A673 (cell line): ENCODE measurements around the gene TCF20. TPM values are rescaled to one million over a fixed set of nuclear protein-coding genes. Genes with fewer than 3 reads are reported as not detected.

Experiments used
- BruUV-seq: library from RNA; stranded (reverse); fragments of 400-500 nt; replicated peaks from 2 replicates; lab custom pipeline; 2021; lab: Mats Ljungman, UMichigan
- CTCF ChIA-PET: fragments of 300-600 bp; sonication (Branson Sonifier 250); formaldehyde crosslinking; loops from one replicate; lab custom pipeline; 2022; ENCODE audit warnings: antibody characterized with exemption; lab: Charles Lee
- POLR2A ChIA-PET: fragments of 300-600 bp; sonication (Branson Sonifier 250); formaldehyde crosslinking; loops from one replicate; lab custom pipeline; 2022; ENCODE audit warnings: antibody characterized with exemption; ENCODE audit not compliant: low non-redundant PET; lab: Charles Lee
- DNase-seq: peaks from one replicate; pipeline ENCODE4 v3.0.0-alpha.2; 2015; ENCODE audit warnings: low spot score
- H3K27ac ChIP-seq: fragments of 200-600 bp; sonication (generic); 2 replicates; pipeline ENCODE4 v1.5.1; 2016; ENCODE audit warnings: mixed run types, low read depth, mild to moderate bottlenecking, mixed read lengths, antibody characterized with exemption, low read length; ENCODE audit not compliant: poor library complexity, severe bottlenecking
- H3K27me3 ChIP-seq: fragments of 200-600 bp; sonication (generic); replicated peaks from 2 replicates; pipeline ENCODE4 v1.6.1; 2017; ENCODE audit warnings: mixed run types, low read depth, mild to moderate bottlenecking, mixed read lengths, antibody characterized with exemption, low read length; ENCODE audit not compliant: insufficient read depth, poor library complexity
- H3K36me3 ChIP-seq: fragments of 200-600 bp; sonication (generic); 2 replicates; pipeline ENCODE4 v1.6.1; 2016; ENCODE audit warnings: mixed run types, mild to moderate bottlenecking, mixed read lengths, antibody characterized with exemption, low read length; ENCODE audit not compliant: insufficient read depth, poor library complexity, severe bottlenecking
- H3K4me1 ChIP-seq: fragments of 200-600 bp; sonication (generic); 2 replicates; pipeline ENCODE4 v1.6.1; 2017; ENCODE audit warnings: mixed run types, mild to moderate bottlenecking, mixed read lengths, antibody characterized with exemption, low read length; ENCODE audit not compliant: insufficient read depth, poor library complexity, severe bottlenecking
- H3K4me3 ChIP-seq: fragments of 200-600 bp; sonication (generic); 2 replicates; pipeline ENCODE4 v1.5.1; 2016; ENCODE audit warnings: low read depth, mixed run types, mild to moderate bottlenecking, mixed read lengths, low read length; ENCODE audit not compliant: poor library complexity, severe bottlenecking
- H3K9me3 ChIP-seq: fragments of 200-600 bp; sonication (generic); 2 replicates; pipeline ENCODE4 v1.6.1; 2016; ENCODE audit warnings: mixed run types, low read depth, mild to moderate bottlenecking, mixed read lengths, antibody characterized with exemption, low read length; ENCODE audit not compliant: poor library complexity, severe bottlenecking
- CTCF ChIP-seq: fragments of 300-800, 200-600 bp; sonication (generic); conservative IDR thresholded peaks from 2 replicates; pipeline ENCODE4 v1.5.1; 2017; ENCODE audit warnings: low read depth, mild to moderate bottlenecking, antibody characterized with exemption, low read length, moderate library complexity, mixed read lengths
- EZH2 ChIP-seq: fragments of 200-600 bp; sonication (generic); IDR thresholded peaks from 2 replicates; pipeline ENCODE4 v1.6.1; 2017; ENCODE audit warnings: borderline replicate concordance, low read depth, mild to moderate bottlenecking, mixed read lengths, antibody characterized with exemption, low read length; ENCODE audit not compliant: poor library complexity, severe bottlenecking
- intact Hi-C: fragments of 100-400 bp; cut with micrococcal nuclease; formaldehyde crosslinking; loops from one replicate; pipeline ENCODE4 v1.10.0; 2022; ENCODE audit not compliant: unreplicated experiment
- total RNA-seq: library from RNA; stranded (reverse); gene quantifications from 2 replicates; pipeline ENCODE4 v1.2.3, GENCODE V29; 2021

Gene TCF20
- total RNA-seq, 1 experiment from 2014 or later, result 69.3 TPM

DNA sequence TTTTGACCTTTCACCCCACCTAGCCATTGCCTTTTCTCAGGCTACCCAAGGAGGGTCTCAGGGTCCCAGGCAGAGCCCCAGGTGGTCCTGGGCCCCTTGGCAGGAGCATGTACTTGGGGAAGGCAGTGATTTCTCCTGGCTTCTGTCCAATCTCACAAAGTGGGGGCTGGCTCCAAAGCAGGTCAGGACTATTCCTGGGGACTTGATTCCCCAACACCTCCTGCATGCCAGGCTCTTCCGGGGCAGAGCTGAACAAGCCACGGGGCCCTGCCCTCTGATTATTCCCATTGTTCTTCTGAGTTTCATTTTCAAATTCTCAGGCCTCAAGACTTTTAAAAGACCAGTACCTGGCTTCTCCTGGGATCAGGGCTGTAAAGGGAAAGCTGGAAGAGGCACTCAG, 1.5 kb upstream of the TCF20 start:
- BruUV-seq, result no TSS peak
- no peaks in the 10 kb centered on the region for H3K9me3 ChIP-seq
- no peaks in the 10 kb centered on the region for H3K36me3 ChIP-seq
- CTCF ChIA-PET, result no interaction called here
- no peak overlapping the region for H3K4me3 ChIP-seq
- no peak for DNase-seq
- no peak overlapping the region for H3K27ac ChIP-seq
- no peaks in the 10 kb centered on the region for H3K27me3 ChIP-seq
- intact Hi-C loops, result loop anchor here (5.0 kb wide), 1 partner anchor 95 kb away; no protein-coding TSS in a partner anchor
- POLR2A ChIA-PET, result no interaction called here
- H3K4me1 ChIP-seq, result peaks cover 31% of the 10 kb centered on the region
- no peak for TF ChIP-seq CTCF
- TF ChIP-seq EZH2, result no peak

GRCh38 chr22:42271191-42271813, 849 bp upstream of the TCF20 start:
- TF ChIP-seq EZH2, result no peak
- TF ChIP-seq CTCF, result no peak
- Histone ChIP-seq H3K36me3 (no peaks in the 10 kb centered on the region), H3K27ac (no peak overlapping the region), H3K9me3 (no peaks in the 10 kb centered on the region), H3K27me3 (no peaks in the 10 kb centered on the region), H3K4me1 (peaks cover 27% of the 10 kb centered on the region), H3K4me3 (no peak overlapping the region)
- CTCF ChIA-PET, result no interaction called here
- BruUV-seq, result no TSS peak
- no peak for DNase-seq
- POLR2A ChIA-PET, result interaction anchor here (0.6 kb wide), 1 partner anchor 688 kb away, joined by 3 read pairs; no protein-coding TSS in a partner anchor
- intact Hi-C loops, result loop anchor here (5.0 kb wide), 1 partner anchor 96 kb away; no protein-coding TSS in a partner anchor

- Histone ChIP-seq H3K4me1 (peaks cover 16% of the 10 kb centered on the region), H3K9me3 (no peaks in the 10 kb centered on the region), H3K27ac (peak overlapping the region; percentile 81), H3K27me3 (no peaks in the 10 kb centered on the region), H3K36me3 (no peaks in the 10 kb centered on the region), H3K4me3 (peak overlapping the region; percentile 98)
- TF ChIP-seq EZH2 (no peak), CTCF (no peak)
- intact Hi-C loops, result loop anchor here (5.0 kb wide), 1 partner anchor 97 kb away; no protein-coding TSS in a partner anchor
- POLR2A ChIA-PET, result no interaction called here
- CTCF ChIA-PET, result no interaction called here
- no TSS peak for BruUV-seq
- DNase-seq, result no peak
Measured at GRCh38 chr22:42270176-42270509, 310 bp downstream of the TCF20 start.
